ENCODE measurements around the gene GSTM5.

- TF ChIP-seq, protein P1, sequence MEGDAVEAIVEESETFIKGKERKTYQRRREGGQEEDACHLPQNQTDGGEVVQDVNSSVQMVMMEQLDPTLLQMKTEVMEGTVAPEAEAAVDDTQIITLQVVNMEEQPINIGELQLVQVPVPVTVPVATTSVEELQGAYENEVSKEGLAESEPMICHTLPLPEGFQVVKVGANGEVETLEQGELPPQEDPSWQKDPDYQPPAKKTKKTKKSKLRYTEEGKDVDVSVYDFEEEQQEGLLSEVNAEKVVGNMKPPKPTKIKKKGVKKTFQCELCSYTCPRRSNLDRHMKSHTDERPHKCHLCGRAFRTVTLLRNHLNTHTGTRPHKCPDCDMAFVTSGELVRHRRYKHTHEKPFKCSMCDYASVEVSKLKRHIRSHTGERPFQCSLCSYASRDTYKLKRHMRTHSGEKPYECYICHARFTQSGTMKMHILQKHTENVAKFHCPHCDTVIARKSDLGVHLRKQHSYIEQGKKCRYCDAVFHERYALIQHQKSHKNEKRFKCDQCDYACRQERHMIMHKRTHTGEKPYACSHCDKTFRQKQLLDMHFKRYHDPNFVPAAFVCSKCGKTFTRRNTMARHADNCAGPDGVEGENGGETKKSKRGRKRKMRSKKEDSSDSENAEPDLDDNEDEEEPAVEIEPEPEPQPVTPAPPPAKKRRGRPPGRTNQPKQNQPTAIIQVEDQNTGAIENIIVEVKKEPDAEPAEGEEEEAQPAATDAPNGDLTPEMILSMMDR (IDR thresholded peaks at IDR 0.05) = no peak
- no peak for TF ChIP-seq POLR2AphosphoS5 (IDR thresholded peaks at IDR 0.05)
These were observed 22.1 kb upstream of the GSTM5 start for GRCh38 chr1:109689844-109690405.

Measured in prostate gland (tissue), 2 donors.